ENCODE measurements around the gene C8B.

The C8B gene

DNA sequence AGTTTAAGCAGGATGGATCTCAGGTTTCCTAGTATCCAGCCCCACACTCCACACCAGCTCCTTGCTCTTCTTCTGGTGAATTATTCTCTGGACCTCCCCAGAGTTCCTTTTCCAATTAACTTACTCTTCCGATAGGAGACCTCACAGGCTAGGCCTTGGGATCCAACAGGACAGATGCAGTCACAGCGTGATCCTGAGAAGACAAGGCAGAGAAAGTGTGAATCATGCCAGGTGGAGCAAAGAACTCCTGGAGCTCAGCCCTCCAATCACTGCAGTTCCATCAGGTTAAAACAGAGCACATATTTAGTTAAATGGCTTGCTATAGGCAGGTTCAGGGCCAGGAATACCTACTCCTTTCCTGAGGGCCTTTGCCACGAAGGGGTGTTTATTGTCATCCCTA, 34.1 kb downstream of the C8B start:
- no peak for DNase-seq (ENCODE audit: low read depth in 2 of 3, low spot score in 1 of 3)

DNA sequence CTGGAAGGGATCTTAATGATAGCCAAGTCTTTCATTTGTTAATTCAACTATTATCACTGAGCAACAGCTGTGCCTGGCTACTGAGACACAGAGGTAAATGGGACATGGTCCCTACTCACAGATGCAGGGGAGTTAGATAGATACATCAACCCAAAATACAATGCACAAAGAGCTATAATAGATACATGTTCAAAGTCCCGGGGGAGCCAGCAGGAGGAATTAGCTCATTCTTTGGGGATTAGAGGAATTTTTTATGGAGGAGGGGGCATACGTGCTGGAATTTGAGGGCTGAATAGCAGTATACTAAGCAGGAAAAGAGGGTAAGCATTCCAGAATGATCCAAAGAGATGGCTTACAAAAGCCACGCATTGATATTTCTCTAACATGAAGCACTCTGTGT, 34.6 kb downstream of the C8B start:
- no peak for DNase-seq (ENCODE audit: low read depth in 2 of 3, low spot score in 1 of 3)

DNA sequence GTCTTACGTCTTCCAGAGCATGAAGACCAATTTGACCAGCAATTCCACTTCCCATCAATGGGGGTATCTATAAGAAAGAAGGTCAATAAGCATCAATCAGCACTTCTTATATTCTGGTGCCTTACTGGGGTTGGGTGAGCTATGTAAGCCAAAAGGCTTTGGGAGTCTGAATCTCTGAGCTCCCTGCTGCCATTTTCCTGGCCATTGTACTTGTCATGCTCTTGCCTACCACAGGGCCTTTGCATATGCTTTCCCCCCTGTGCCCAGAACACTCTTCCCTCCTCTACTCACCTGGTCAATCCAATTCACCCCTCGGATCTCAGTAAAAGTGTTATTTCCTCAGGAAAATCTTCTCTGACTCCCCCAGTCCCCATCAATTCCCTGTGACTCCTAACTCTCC, 36.3 kb downstream of the C8B start:
- DNase-seq (ENCODE audit: low read depth in 2 of 3, low spot score in 1 of 3), result no peak

GRCh38 chr1:56927986-56928385, 37.8 kb downstream of the C8B start:
- no peak for DNase-seq (ENCODE audit: low read depth in 2 of 3, low spot score in 1 of 3)

GRCh38 chr1:56927171-56927570, 38.6 kb downstream of the C8B start:
- DNase-seq (ENCODE audit: low read depth in 2 of 3, low spot score in 1 of 3), result no peak

GRCh38 chr1:56925193-56925592, 40.6 kb downstream of the C8B start:
- DNase-seq (ENCODE audit: low read depth in 2 of 3, low spot score in 1 of 3), result no peak

DNA sequence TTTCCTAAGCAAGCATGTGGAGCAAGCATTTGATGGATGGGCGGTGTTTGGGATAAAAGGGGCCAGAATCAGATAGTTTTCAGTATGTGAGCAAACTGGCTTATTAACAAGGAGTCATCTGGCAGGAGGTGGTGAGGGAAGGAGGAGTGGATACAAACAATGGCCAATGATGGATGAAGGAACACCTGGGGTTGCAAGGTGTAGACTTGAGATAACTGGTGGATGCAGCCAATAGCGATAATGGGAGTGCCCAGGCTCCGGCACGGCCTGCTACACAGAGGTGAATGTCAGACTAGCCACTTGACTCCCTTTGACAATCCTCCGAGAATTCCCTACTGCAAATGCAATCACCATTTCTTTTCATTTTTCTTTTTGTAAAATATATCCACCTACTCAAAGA, 41.7 kb downstream of the C8B start:
- DNase-seq (ENCODE audit: low read depth in 2 of 3, low spot score in 1 of 3), result no peak

DNA sequence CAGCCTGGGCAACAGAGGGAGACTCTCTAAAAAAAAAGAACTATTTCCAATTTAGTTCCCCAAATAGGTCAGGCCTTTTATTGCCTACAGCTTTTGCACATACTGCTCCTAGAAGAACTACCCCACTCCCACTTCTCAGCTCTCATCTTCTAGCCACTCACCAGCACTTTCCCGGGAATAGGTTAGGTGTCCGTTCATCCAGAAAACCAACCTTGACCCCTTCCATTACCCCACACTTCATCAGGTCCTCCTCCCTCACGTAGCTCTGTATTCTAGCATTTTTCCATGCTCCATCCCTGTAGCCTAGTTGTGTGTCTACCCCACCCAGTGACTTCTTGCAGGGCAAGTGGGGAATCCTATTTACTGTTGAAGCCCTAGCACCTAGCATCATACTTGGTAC, 42.6 kb downstream of the C8B start:
- no peak for DNase-seq (ENCODE audit: low read depth in 2 of 3, low spot score in 1 of 3)

DNA sequence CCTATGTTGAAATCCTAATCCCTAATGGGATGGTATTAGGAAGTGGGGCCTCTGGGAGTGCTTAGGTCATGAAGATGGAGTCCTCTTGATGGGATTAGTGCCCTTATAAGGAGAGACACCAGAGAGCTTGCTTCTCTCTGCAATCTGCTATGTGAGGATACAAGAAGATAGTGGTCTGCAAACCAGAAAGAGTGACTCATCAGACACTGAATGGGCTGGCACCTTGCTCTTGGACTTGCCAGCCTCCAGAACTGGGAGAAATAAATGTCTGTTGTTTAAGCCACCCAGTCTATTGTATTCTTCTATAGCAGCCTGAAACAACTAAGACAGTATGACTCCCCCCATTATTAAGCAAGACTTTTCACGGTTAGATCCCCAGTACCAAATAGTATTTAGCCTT, 43.3 kb downstream of the C8B start:
- no peak for DNase-seq (ENCODE audit: low read depth in 2 of 3, low spot score in 1 of 3)

- no peak for DNase-seq (ENCODE audit: low read depth in 2 of 3, low spot score in 1 of 3)
Measured at GRCh38 chr1:56922070-56922469, 43.7 kb downstream of the C8B start.

DNA sequence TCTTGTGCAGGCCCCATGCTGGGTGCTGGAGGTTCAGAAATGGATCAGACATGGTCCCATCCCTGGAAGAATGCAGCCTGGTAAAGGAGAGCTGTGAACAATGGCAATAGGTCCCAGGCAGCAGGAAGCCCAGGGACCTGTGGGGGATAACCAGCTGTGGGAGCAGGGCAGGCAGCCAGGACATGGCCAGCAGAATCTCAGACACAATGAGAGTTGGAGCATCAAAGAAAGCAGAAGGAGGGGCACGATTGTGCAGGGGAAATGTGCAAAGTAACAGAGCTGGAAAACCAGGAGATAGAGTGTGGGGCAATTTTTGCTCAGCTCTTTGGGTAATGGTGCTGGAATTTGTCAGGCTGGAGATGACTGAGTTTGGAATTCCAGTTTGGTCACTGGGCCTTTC, 44.3 kb downstream of the C8B start:
- DNase-seq (ENCODE audit: low read depth in 2 of 3, low spot score in 1 of 3), result no peak

- no peak for DNase-seq (ENCODE audit: low read depth in 2 of 3, low spot score in 1 of 3)
Measured at GRCh38 chr1:56920591-56921001, 45.2 kb downstream of the C8B start.

GRCh38 chr1:56917356-56917755, 48.5 kb downstream of the C8B start:
- DNase-seq (ENCODE audit: low read depth in 2 of 3, low spot score in 1 of 3), result no peak

DNA sequence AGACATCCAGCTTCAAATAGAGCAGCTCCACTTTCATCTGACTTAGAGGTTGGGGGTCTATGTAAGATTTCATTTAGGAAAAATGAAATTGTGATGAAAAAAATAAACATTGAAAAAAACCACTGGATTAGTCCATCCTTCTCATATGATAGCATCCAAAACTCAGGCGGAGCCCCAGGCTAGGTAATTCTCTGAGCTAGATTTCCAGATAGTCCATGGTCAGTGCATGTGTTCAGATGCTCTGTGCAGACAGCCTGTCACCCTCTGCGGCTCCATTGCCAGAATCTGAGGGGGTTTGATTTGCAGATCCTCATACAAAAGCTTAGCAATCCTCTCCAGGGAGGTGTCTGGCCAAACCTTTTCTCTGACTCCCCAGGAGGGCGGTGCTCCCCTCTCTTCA, 49.2 kb downstream of the C8B start:
- DNase-seq (ENCODE audit: low read depth in 2 of 3, low spot score in 1 of 3), result no peak

DNA sequence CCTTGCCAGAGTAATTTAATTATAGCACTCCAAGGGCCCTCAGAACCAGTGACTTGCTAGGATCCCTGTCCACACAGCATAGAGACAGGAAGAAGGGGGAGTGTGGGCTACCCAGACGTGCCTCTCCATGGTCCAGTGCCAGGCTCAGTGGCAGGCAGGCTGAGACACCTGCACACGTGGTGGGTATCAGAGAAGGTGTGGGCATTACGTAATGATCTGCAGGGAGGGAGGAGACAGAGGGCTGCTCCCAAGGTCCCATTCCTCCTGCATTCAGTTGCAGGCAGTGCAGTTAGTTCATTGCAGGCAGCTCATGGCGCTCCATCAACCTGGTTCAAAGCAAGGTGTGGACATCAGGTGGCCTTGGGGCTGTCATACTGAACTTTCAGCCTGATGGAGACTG, 49.9 kb downstream of the C8B start:
- no peak for DNase-seq (ENCODE audit: low read depth in 2 of 3, low spot score in 1 of 3)

DNA sequence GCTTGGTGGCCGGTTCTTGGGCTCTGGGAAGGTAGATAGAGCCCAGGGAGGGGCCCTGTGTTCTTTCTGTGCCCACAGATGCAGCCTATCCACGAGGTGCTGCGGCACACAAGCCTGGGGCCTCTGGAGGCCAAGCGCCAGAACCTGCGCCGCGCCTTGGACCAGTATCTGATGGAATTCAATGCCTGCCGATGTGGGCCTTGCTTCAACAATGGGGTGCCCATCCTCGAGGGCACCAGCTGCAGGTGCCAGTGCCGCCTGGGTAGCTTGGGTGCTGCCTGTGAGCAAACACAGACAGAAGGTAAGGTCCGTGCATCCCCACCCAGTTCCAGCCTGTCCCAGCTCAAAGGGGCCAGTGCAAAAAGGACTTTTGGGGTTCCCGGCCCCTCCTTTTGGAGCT, 53.5 kb downstream of the C8B start:
- no peak for DNase-seq (ENCODE audit: low read depth in 2 of 3, low spot score in 1 of 3)

GRCh38 chr1:56911098-56911938, 54.5 kb downstream of the C8B start:
- DNase-seq (ENCODE audit: low read depth in 2 of 3, low spot score in 1 of 3), result no peak

DNA sequence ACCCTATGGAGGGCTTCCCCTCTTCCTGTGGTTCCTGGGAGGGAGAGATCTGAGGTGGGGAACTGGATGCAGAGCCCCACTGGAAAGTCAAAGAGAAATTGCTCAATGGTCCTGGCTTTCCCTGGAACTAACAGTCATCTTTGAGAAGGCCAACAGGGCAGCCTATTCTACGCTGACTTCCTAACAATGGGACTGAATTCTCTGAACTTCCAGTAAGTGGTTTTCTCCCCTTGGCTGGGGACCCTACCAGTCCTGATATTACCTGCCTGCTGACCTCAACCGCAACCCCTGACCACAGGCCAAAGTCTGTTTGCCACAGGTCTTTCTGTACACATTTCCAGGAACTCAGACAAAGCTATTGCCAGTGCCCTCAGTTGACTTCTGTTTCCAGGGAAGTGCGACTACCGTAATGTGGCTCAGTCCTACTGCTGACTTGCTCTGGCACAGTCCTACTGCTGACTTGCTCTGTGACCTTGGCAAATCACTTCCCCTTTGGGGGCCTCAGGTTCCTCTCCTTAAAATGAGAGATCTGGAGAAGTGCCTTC, 55.3 kb downstream of the C8B start:
- no peak for DNase-seq (ENCODE audit: low read depth in 2 of 3, low spot score in 1 of 3)

DNA sequence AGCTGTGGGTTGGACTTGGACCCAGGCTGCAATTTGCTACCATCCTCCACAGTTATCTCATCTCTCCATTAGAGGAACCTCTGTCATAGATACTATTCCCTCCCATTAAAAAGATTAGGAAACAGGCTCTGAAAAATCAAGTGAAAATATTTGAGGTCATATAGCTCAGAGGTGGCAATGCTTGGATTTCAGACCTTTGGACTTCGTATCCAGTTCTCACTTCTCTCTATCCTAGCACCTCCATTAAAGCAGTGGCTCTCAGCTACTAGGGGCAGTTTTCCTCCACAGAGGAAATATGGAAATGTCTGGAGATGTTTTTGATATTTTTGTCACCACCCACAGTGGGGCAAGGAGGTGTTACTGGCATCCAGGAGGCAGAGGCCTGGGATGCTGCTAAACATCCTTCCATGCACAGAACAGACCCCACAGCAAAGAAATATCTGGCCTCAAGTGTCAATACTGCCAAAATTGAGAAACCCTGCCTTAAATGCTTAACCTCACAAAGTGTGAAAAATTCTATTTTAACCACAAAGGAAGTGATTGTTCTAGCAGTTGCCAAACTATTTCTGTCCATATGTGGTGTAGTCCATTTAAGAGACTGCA, 57.1 kb downstream of the C8B start:
- DNase-seq (ENCODE audit: low read depth in 2 of 3, low spot score in 1 of 3), result no peak

GRCh38 chr1:56905667-56906066, 60.1 kb downstream of the C8B start:
- no peak for DNase-seq (ENCODE audit: low read depth in 2 of 3, low spot score in 1 of 3)

DNA sequence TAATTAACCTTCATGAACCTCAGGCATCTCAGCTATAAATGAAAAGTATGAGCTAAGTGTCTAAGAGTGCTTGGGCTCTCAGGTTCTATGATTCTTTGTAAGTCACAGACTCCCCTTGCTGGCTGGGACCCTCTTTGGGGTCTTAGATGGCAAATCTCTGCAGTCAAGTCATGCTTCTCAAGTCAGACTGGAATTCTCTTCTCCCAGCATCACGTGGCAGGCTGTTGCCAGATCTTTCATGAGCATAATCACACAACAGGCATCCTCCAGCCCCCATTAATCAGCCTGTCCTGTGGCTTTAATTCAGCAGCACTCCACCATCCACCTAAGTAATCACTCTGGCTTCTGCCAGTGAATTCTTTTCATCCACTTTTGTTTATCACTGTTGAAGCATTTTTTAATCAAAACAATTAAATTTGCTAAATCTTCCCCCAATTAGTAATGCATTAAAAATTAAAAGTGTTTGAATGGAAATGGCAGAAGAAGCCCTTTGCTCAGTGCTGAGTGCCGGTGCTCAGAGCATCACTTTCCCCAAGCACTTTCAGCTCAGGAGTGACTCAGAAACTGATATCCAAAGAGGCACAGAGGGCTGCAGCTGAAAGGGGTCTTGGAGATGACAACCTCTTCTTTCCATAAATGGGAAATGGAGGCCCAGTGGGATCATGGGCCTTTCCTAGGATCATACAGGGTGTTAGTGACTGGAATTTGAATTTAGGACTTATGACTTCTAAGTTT, 61.0 kb downstream of the C8B start:
- DNase-seq (ENCODE audit: low read depth in 2 of 3, low spot score in 1 of 3), result no peak

- no peak for DNase-seq (ENCODE audit: low read depth in 2 of 3, low spot score in 1 of 3)
Measured at GRCh38 chr1:56903778-56904177, 62.0 kb downstream of the C8B start.

Measured in stimulated activated CD4-positive, alpha-beta T cell treated with anti-CD3 and anti-CD28 coated beads, Interleukin-12 subunit alpha, Interleukin-12 subunit beta, amount 100 ng/mL, for 48 hours (primary cell).